Activated naive CD8-positive, alpha-beta T cell treated with anti-CD3 and anti-CD28 coated beads, Interleukin-2, amount 10 ng/mL, durations not matched to agents 7 days and 5 days (primary cell): ENCODE measurements around the gene ST3GAL5. TPM values are rescaled to one million over a fixed set of nuclear protein-coding genes. Genes with fewer than 3 reads are reported as not detected.

Experiments
- ATAC-seq: fragments of 150-1000 bp; cut with Tn5 transposase; one replicate; pipeline ENCODE4 v1.10.0; 2021; ENCODE audit warnings: low read depth, moderate library complexity
- POLR2A ChIA-PET: fragments of 350-600 bp; sonication (Branson Sonifier 250); formaldehyde crosslinking; loops from one replicate; lab custom pipeline; 2021; ENCODE audit warnings: antibody characterized with exemption; lab: Charles Lee
- DNase-seq: peaks from one replicate; pipeline ENCODE4 v3.0.0; 2021
- H3K27ac Mint-ChIP-seq: one replicate; pipeline ENCODE4 v1.8.0; 2022; ENCODE audit warnings: mild to moderate bottlenecking, mixed read lengths
- H3K27me3 Mint-ChIP-seq: one replicate; pipeline ENCODE4 v1.8.0; 2022; ENCODE audit warnings: mild to moderate bottlenecking, moderate library complexity, mixed read lengths
- H3K36me3 Mint-ChIP-seq: one replicate; pipeline ENCODE4 v1.8.0; 2021; ENCODE audit warnings: mild to moderate bottlenecking, mixed read lengths
- H3K4me1 Mint-ChIP-seq: one replicate; pipeline ENCODE4 v1.8.0; 2021; ENCODE audit warnings: mixed read lengths
- H3K4me3 Mint-ChIP-seq: one replicate; pipeline ENCODE4 v1.8.0; 2022; ENCODE audit warnings: mild to moderate bottlenecking, moderate library complexity, mixed read lengths
- H3K9me3 Mint-ChIP-seq: one replicate; pipeline ENCODE4 v1.8.0; 2021; ENCODE audit warnings: mixed read lengths
- total RNA-seq, 2 experiments: library from RNA; stranded (reverse); gene quantifications; one replicate each; pipeline ENCODE4 v1.2.3, GENCODE V29; 2021

Gene ST3GAL5
- total RNA-seq, 2 experiments from 2014 or later = 59.9 to 62.8 TPM

GRCh38 chr2:85911814-85912692, 23.3 kb upstream of the ST3GAL5 start:
- Mint-ChIP-seq H3K36me3 (no peaks in the 10 kb centered on the region), H3K4me1 (peaks cover 2% of the 10 kb centered on the region), H3K4me3 (no peak overlapping the region), H3K27ac (no peak overlapping the region), H3K27me3 (no peaks in the 10 kb centered on the region), H3K9me3 (no peaks in the 10 kb centered on the region)
- DNase-seq (no peak), ATAC-seq (no peak)
- POLR2A ChIA-PET = interaction anchor here (1.7 kb wide), 1 partner anchor 23 kb away, joined by 4 read pairs; the partner anchor contains the start of gene ST3GAL5

- no peak for DNase-seq
- peaks cover 2% of the 10 kb centered on the region for H3K4me1 Mint-ChIP-seq
- ATAC-seq = no peak
- H3K27me3 Mint-ChIP-seq = no peaks in the 10 kb centered on the region
- H3K9me3 Mint-ChIP-seq = no peaks in the 10 kb centered on the region
- H3K27ac Mint-ChIP-seq = no peak overlapping the region
- H3K4me3 Mint-ChIP-seq = no peak overlapping the region
- POLR2A ChIA-PET = interaction anchor here (1.7 kb wide), 1 partner anchor 22 kb away, joined by 4 read pairs; the partner anchor contains the start of gene ST3GAL5
- H3K36me3 Mint-ChIP-seq = no peaks in the 10 kb centered on the region
Measured at GRCh38 chr2:85911097-85911496, 22.3 kb upstream of the ST3GAL5 start.

- H3K4me1 Mint-ChIP-seq = peaks cover 3% of the 10 kb centered on the region
- H3K4me3 Mint-ChIP-seq = no peak overlapping the region
- DNase-seq (no peak), ATAC-seq (no peak)
- H3K27ac Mint-ChIP-seq = no peak overlapping the region
- POLR2A ChIA-PET = no interaction called here
- H3K9me3 Mint-ChIP-seq = no peaks in the 10 kb centered on the region
- no peaks in the 10 kb centered on the region for H3K36me3 Mint-ChIP-seq
- H3K27me3 Mint-ChIP-seq = peaks cover 2% of the 10 kb centered on the region
Measured at GRCh38 chr2:85909005-85909404, 20.2 kb upstream of the ST3GAL5 start.

GRCh38 chr2:85908506-85908905, 19.7 kb upstream of the ST3GAL5 start:
- ATAC-seq = no peak
- no peak overlapping the region for H3K4me3 Mint-ChIP-seq
- no peak overlapping the region for H3K27ac Mint-ChIP-seq
- peaks cover 2% of the 10 kb centered on the region for H3K27me3 Mint-ChIP-seq
- H3K4me1 Mint-ChIP-seq = peaks cover 3% of the 10 kb centered on the region
- no peak for DNase-seq
- POLR2A ChIA-PET = interaction anchor here (0.6 kb wide), 1 partner anchor 106 kb away, joined by 7 read pairs; no protein-coding TSS in a partner anchor
- no peaks in the 10 kb centered on the region for H3K36me3 Mint-ChIP-seq
- no peaks in the 10 kb centered on the region for H3K9me3 Mint-ChIP-seq

- ATAC-seq (no peak), DNase-seq (no peak)
- Mint-ChIP-seq H3K27me3 (peaks cover 2% of the 10 kb centered on the region), H3K36me3 (no peaks in the 10 kb centered on the region), H3K27ac (peak overlapping the region; percentile 38), H3K4me1 (peaks cover 3% of the 10 kb centered on the region), H3K4me3 (no peak overlapping the region), H3K9me3 (no peaks in the 10 kb centered on the region)
- POLR2A ChIA-PET = no interaction called here
Measured at GRCh38 chr2:85907671-85908157, 18.9 kb upstream of the ST3GAL5 start.

GRCh38 chr2:85906748-85907147, 18.0 kb upstream of the ST3GAL5 start:
- Mint-ChIP-seq H3K4me1 (peaks cover 3% of the 10 kb centered on the region), H3K27ac (no peak overlapping the region), H3K9me3 (no peaks in the 10 kb centered on the region), H3K4me3 (no peak overlapping the region), H3K36me3 (no peaks in the 10 kb centered on the region), H3K27me3 (peaks cover 2% of the 10 kb centered on the region)
- no peak for ATAC-seq
- no peak for DNase-seq
- POLR2A ChIA-PET = no interaction called here

- POLR2A ChIA-PET = no interaction called here
- Mint-ChIP-seq H3K9me3 (no peaks in the 10 kb centered on the region), H3K4me3 (no peak overlapping the region), H3K27ac (no peak overlapping the region), H3K36me3 (no peaks in the 10 kb centered on the region), H3K4me1 (peaks cover 7% of the 10 kb centered on the region), H3K27me3 (peaks cover 2% of the 10 kb centered on the region)
- DNase-seq (no peak), ATAC-seq (no peak)
Measured at GRCh38 chr2:85905891-85906290, 17.1 kb upstream of the ST3GAL5 start.

GRCh38 chr2:85905187-85905666, 16.4 kb upstream of the ST3GAL5 start:
- Mint-ChIP-seq H3K27ac (no peak overlapping the region), H3K9me3 (no peaks in the 10 kb centered on the region), H3K27me3 (peaks cover 2% of the 10 kb centered on the region), H3K36me3 (no peaks in the 10 kb centered on the region), H3K4me1 (peaks cover 7% of the 10 kb centered on the region), H3K4me3 (no peak overlapping the region)
- POLR2A ChIA-PET = interaction anchor here (0.6 kb wide), 1 partner anchor 89 kb away, joined by 3 read pairs; no protein-coding TSS in a partner anchor
- DNase-seq (no peak), ATAC-seq (no peak)

- Mint-ChIP-seq H3K36me3 (no peaks in the 10 kb centered on the region), H3K27ac (no peak overlapping the region), H3K4me3 (no peak overlapping the region), H3K9me3 (no peaks in the 10 kb centered on the region), H3K27me3 (peaks cover 2% of the 10 kb centered on the region), H3K4me1 (peaks cover 7% of the 10 kb centered on the region)
- POLR2A ChIA-PET = no interaction called here
- DNase-seq = no peak
- no peak for ATAC-seq
Measured at GRCh38 chr2:85903849-85904248, 15.1 kb upstream of the ST3GAL5 start.

GRCh38 chr2:85902496-85902895, 13.7 kb upstream of the ST3GAL5 start:
- no peak overlapping the region for H3K27ac Mint-ChIP-seq
- H3K4me1 Mint-ChIP-seq = peaks cover 14% of the 10 kb centered on the region
- DNase-seq = no peak
- ATAC-seq = no peak
- peaks cover 9% of the 10 kb centered on the region for H3K36me3 Mint-ChIP-seq
- H3K27me3 Mint-ChIP-seq = peaks cover 2% of the 10 kb centered on the region
- H3K4me3 Mint-ChIP-seq = no peak overlapping the region
- peaks cover 7% of the 10 kb centered on the region for H3K9me3 Mint-ChIP-seq
- POLR2A ChIA-PET = interaction anchor here (0.7 kb wide), 1 partner anchor 124 kb away, joined by 4 read pairs; no protein-coding TSS in a partner anchor

- Mint-ChIP-seq H3K4me3 (no peak overlapping the region), H3K4me1 (peaks cover 14% of the 10 kb centered on the region)
Measured at GRCh38 chr2:85901155-85901554, 12.4 kb upstream of the ST3GAL5 start.

GRCh38 chr2:85900366-85900765, 11.6 kb upstream of the ST3GAL5 start:
- Mint-ChIP-seq H3K4me3 (no peak overlapping the region), H3K4me1 (peaks cover 12% of the 10 kb centered on the region), H3K36me3 (peaks cover 15% of the 10 kb centered on the region), H3K9me3 (peaks cover 7% of the 10 kb centered on the region), H3K27me3 (peaks cover 2% of the 10 kb centered on the region), H3K27ac (no peak overlapping the region)
- DNase-seq (no peak), ATAC-seq (peak; percentile 58)
- POLR2A ChIA-PET = interaction anchor here (0.8 to 1.7 kb wide), 4 partner anchors 9 to 47 kb away, joined by 3 to 5 read pairs (median 4); partner anchors contain the start of gene ST3GAL5

More at GRCh38 chr2:85901155-85901554, 12.4 kb upstream of the ST3GAL5 start:
- H3K27ac Mint-ChIP-seq = no peak overlapping the region
- H3K9me3 Mint-ChIP-seq = peaks cover 7% of the 10 kb centered on the region
- DNase-seq = no peak
- POLR2A ChIA-PET = interaction anchor here (0.9 to 1.7 kb wide), 3 partner anchors 13 to 92 kb away, joined by 3 to 4 read pairs (median 3); no protein-coding TSS in a partner anchor
- H3K36me3 Mint-ChIP-seq = peaks cover 13% of the 10 kb centered on the region
- ATAC-seq = no peak
- peaks cover 2% of the 10 kb centered on the region for H3K27me3 Mint-ChIP-seq

- Mint-ChIP-seq H3K27me3 (peaks cover under 1% of the 10 kb centered on the region), H3K27ac (no peak overlapping the region), H3K4me1 (peaks cover 12% of the 10 kb centered on the region), H3K36me3 (peaks cover 20% of the 10 kb centered on the region), H3K9me3 (peaks cover 10% of the 10 kb centered on the region), H3K4me3 (no peak overlapping the region)
- no peak for DNase-seq
- POLR2A ChIA-PET = interaction anchor here (0.8 to 1.7 kb wide), 3 partner anchors 9 to 46 kb away, joined by 3 to 5 read pairs (median 4); partner anchors contain the start of gene ST3GAL5
- no peak for ATAC-seq
Measured at GRCh38 chr2:85899849-85900248, 11.1 kb upstream of the ST3GAL5 start.
